Stomach (tissue), 9 donors: ENCODE data around the gene FHAD1. TPM values are rescaled to one million over a fixed set of nuclear protein-coding genes. Genes with fewer than 3 reads are reported as not detected.
A peak's percentile ranks its signal among the peaks of the same experiment; 100 is the strongest.
"Not testable (repeated sequence)": the region's sequence is repeated elsewhere in the genome, so short reads cannot be mapped to it uniquely, and the experiment has no call there.

Experiments
- DNase-seq, 2 donors: peaks; one replicate each; pipeline versions ENCODE4 v3.0.0 to v3.0.0-alpha.2; 2013 to 2019
- H3K27ac ChIP-seq, 5 donors: fragments of 200-600 bp in 4 of 5; sonication (generic) in 4 of 5; one replicate each; pipeline ENCODE4 v1.5.1; 2013 to 2019; ENCODE audit warnings: mild to moderate bottlenecking in 1 of 5, moderate library complexity in 1 of 5
- H3K27me3 ChIP-seq, 3 donors: fragments of 200-600 bp; sonication (generic); one replicate each; pipeline ENCODE4 v1.5.1; 2017 to 2019; ENCODE audit warnings: mixed run types in 1 of 3
- H3K36me3 ChIP-seq, 4 donors: fragments of 200-600 bp; sonication (generic); 1 replicate in 3 of 4; 2 replicates in 1 of 4; pipeline ENCODE4 v1.5.1; 2016 to 2019
- H3K4me1 ChIP-seq, 4 donors: fragments of 200-600 bp; sonication (generic); one replicate each; pipeline ENCODE4 v1.5.1; 2016 to 2019
- H3K4me3 ChIP-seq, 4 donors: fragments of 200-600 bp; sonication (generic) in 3 of 4; one replicate each; pipeline ENCODE4 v1.5.1; 2016 to 2019; ENCODE audit warnings: mild to moderate bottlenecking in 1 of 4
- H3K9me3 ChIP-seq, 4 donors: fragments of 200-600 bp; sonication (generic); one replicate each; pipeline ENCODE4 v1.5.1; 2016 to 2019
- CTCF ChIP-seq, 7 experiments: fragments of 450-650 bp in 4 of 7; fragments of 200-600 bp in 3 of 7; sonication (generic) in 3 of 7; IDR thresholded peaks; one replicate each; pipeline ENCODE4 v1.5.1; 2016 to 2019; ENCODE audit warnings: antibody characterized with exemption in 7 of 7, control low read depth in 2 of 7, mild to moderate bottlenecking in 1 of 7
- EP300 ChIP-seq: sonication (generic); formaldehyde crosslinking; IDR thresholded peaks from one replicate; pipeline ENCODE4 v1.6.1; 2017; ENCODE audit warnings: antibody characterized with exemption
- POLR2A ChIP-seq, 4 donors: fragments of 450-650 bp; IDR thresholded peaks; one replicate each; pipeline ENCODE4 v1.6.1; 2016; ENCODE audit warnings: antibody characterized with exemption in 4 of 4, control low read depth in 2 of 4, mild to moderate bottlenecking in 1 of 4, moderate library complexity in 1 of 4
- POLR2AphosphoS5 ChIP-seq, 3 donors: sonication (generic); formaldehyde crosslinking; IDR thresholded peaks; one replicate each; pipeline ENCODE4 v1.6.1; 2016; ENCODE audit warnings: antibody characterized with exemption in 3 of 3
- WGBS, 5 donors: extraction: QIAGEN DNeasy Blood & Tissue Kit in 3 of 5; methylation state at CpG; one replicate each; pipeline versions ENCODE4 v1.1.5 to v1.1.7; 2013 to 2018; 5-methylcytosine and 5-hydroxymethylcytosine counted together
- intact Hi-C: fragments of 100-400 bp; cut with DNase I; formaldehyde crosslinking; loops from one replicate; pipeline ENCODE4 v1.15.1; 2023; ENCODE audit warnings: low total_unique reads
- polyA plus RNA-seq, 3 donors: library from polyadenylated mRNA; stranded (reverse); fragments of 200-250 nt; gene quantifications; one replicate each; pipeline ENCODE4 v1.2.3, GENCODE V29; 2013
- total RNA-seq, 5 donors: library from RNA; depleted of rRNA; stranded (reverse); fragments of >200 nt; gene quantifications; one replicate each; pipeline versions ENCODE4 v1.1.0 to v1.2.3, GENCODE V29; 2014 to 2016
- donor health status: healthy with polysubstance abuse.
- donor health status: Bipolar disorder and iron deficiency.
- donor health status: healthy.

FHAD1 gene
- total and polyA plus RNA-seq, 8 donors, result 0.38 to 5.1 (median 1.4) TPM; not detected in 2

GRCh38 chr1:15370268-15370667 lies 123.2 kb downstream of the FHAD1 start:
- H3K4me3 ChIP-seq, result no peak overlapping the region
- DNase-seq, result no peak
- peak overlapping the region in 3 of 5 donors; percentile 22 to 71 (median 68) for H3K27ac ChIP-seq
- no peaks in the 10 kb centered on the region for H3K9me3 ChIP-seq
- TF ChIP-seq POLR2A (IDR thresholded peaks at IDR 0.05), result no peak
- TF ChIP-seq EP300, result no peak
- no peak for TF ChIP-seq CTCF (IDR thresholded peaks at IDR 0.05)
- no peak for TF ChIP-seq POLR2AphosphoS5 (IDR thresholded peaks at IDR 0.05)
- peaks cover 15 to 32% (median 21%) of the 10 kb centered on the region in 4 donors for H3K4me1 ChIP-seq
- no peaks in the 10 kb centered on the region for H3K27me3 ChIP-seq
- WGBS, 5 donors, result 86 to 89% (median 87%) methylated on average over 4 of the region's 4 CpGs
- intact Hi-C loops, result no loop called here
- no peaks in the 10 kb centered on the region for H3K36me3 ChIP-seq

- H3K36me3 ChIP-seq, result no peaks in the 10 kb centered on the region
- H3K4me3 ChIP-seq, result no peak overlapping the region
- no peak for TF ChIP-seq CTCF (IDR thresholded peaks at IDR 0.05)
- peak in 2 of 3 donors; percentile 31 to 37 for TF ChIP-seq POLR2AphosphoS5 (IDR thresholded peaks at IDR 0.05)
- TF ChIP-seq EP300, result no peak
- no peak for TF ChIP-seq POLR2A (IDR thresholded peaks at IDR 0.05)
- 23 to 36% (median 29%) methylated on average over 13 to 16 of the region's 16 CpGs for WGBS, 5 donors
- no peaks in the 10 kb centered on the region for H3K27me3 ChIP-seq
- DNase-seq, result peak; percentile 31 to 75
- H3K27ac ChIP-seq, result peak overlapping the region in 3 of 5 donors; percentile 22 to 71 (median 68)
- intact Hi-C loops, result no loop called here
- H3K9me3 ChIP-seq, result no peaks in the 10 kb centered on the region
- peaks cover 15 to 30% (median 21%) of the 10 kb centered on the region in 4 donors for H3K4me1 ChIP-seq
These were observed 123.9 kb downstream of the FHAD1 start for GRCh38 chr1:15370781-15371520.

GRCh38 chr1:15371610-15372545 lies 124.9 kb downstream of the FHAD1 start:
- 62 to 74% (median 72%) methylated on average over 21 of the region's 21 CpGs for WGBS, 5 donors
- H3K36me3 ChIP-seq, result no peaks in the 10 kb centered on the region
- DNase-seq, result peak in 1 of 2 donors; percentile 43
- no peak for TF ChIP-seq EP300
- no peak for TF ChIP-seq POLR2A (IDR thresholded peaks at IDR 0.05)
- no peak for TF ChIP-seq CTCF (IDR thresholded peaks at IDR 0.05)
- no peak for TF ChIP-seq POLR2AphosphoS5 (IDR thresholded peaks at IDR 0.05)
- peaks cover 15 to 22% (median 18%) of the 10 kb centered on the region in 4 donors for H3K4me1 ChIP-seq
- no peaks in the 10 kb centered on the region for H3K27me3 ChIP-seq
- peak overlapping the region in 2 of 5 donors; percentile 68 to 71 for H3K27ac ChIP-seq
- no peak overlapping the region for H3K4me3 ChIP-seq
- intact Hi-C loops, result no loop called here
- no peaks in the 10 kb centered on the region for H3K9me3 ChIP-seq

- Histone ChIP-seq H3K27me3 (no peaks in the 10 kb centered on the region), H3K4me3 (no peak overlapping the region), H3K27ac (no peak overlapping the region), H3K36me3 (no peaks in the 10 kb centered on the region), H3K4me1 (no peaks in the 10 kb centered on the region), H3K9me3 (no peaks in the 10 kb centered on the region)
- 87 to 93% (median 90%) methylated on average over 8 of the region's 8 CpGs for WGBS, 5 donors
- DNase-seq, result no peak
- TF ChIP-seq EP300, result no peak
- TF ChIP-seq POLR2AphosphoS5 (IDR thresholded peaks at IDR 0.05), result no peak
- no peak for TF ChIP-seq CTCF (IDR thresholded peaks at IDR 0.05)
- no peak for TF ChIP-seq POLR2A (IDR thresholded peaks at IDR 0.05)
- intact Hi-C loops, result no loop called here
These were observed 131.7 kb downstream of the FHAD1 start for GRCh38 chr1:15378729-15379128.

GRCh38 chr1:15379151-15379550 lies 132.1 kb downstream of the FHAD1 start:
- H3K27me3 ChIP-seq, intact Hi-C loops, H3K27ac ChIP-seq, H3K9me3 ChIP-seq, H3K4me1 ChIP-seq, H3K4me3 ChIP-seq, H3K36me3 ChIP-seq, DNase-seq: not testable (repeated sequence)
- 63 to 82% (median 73%) methylated on average over 5 to 8 of the region's 9 CpGs for WGBS, 5 donors
